Inflammatory macrophage treated with lipopolysaccharide for 4 hours (primary cell): ENCODE measurements around the gene CMTM7.
A peak's percentile ranks its signal among the peaks of the same experiment; 100 is the strongest.
"Not testable (repeated sequence)": the region's sequence is repeated elsewhere in the genome, so short reads cannot be mapped to it uniquely, and the experiment has no call there.

ENCODE experiments used
- DNase-seq: peaks from one replicate; pipeline ENCODE4 v3.0.0-alpha.2; 2020

Gene CMTM7

DNA sequence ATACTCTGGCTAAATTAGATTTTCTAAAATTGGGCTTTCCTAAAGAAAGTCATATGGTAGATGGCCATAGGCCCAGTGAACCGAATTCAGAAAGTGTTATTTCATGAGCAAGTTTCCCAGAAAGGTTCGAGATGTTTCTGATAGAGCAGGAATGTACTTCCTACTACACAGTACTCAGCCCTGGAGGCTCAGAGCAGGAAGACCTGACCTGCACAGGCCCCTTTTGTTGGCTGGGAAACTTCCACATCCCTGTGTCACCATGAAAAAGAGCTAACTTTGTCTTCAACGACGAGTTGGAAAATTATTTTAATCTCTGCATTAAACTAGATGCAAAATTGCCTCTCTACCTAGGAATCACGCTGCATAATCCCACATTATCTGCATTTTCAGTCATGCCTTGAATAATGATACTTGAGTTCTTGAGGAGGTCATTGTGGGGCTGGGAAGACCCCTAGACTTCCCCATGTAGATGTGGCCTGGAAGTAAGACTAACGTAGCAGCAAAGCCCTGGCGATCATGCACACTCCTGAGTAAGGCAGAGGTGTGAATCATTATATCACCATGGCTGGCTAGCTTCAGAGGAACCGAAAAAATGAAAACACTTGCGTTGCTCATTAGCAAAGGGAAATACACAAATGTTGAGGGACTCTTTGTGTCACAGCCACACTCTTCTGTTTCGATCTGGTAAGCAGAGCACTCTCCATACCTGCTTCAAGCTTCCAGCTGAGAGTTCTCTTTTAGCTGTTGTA lies 47.1 kb downstream of the CMTM7 start:
- no peak for DNase-seq

DNA sequence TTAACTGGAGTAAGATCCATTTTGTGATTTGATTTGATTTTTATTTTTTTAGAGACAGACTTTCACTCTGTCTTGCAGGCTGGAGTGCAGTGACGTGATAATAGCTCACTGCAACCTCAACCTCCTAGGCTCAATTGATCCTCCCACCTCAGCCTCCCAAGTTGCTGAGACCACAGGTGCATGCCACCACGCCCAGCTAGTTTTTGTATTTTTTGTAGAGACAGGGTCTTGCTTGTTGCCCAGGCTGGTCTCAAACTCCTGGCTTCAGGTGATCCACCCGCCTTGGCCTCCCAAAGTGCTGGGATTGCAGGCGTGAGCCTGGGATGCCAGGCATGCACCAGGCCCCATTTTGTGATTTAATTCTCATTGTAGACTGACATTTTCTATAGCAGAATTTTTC lies 47.8 kb downstream of the CMTM7 start:
- not testable (repeated sequence) for DNase-seq

DNA sequence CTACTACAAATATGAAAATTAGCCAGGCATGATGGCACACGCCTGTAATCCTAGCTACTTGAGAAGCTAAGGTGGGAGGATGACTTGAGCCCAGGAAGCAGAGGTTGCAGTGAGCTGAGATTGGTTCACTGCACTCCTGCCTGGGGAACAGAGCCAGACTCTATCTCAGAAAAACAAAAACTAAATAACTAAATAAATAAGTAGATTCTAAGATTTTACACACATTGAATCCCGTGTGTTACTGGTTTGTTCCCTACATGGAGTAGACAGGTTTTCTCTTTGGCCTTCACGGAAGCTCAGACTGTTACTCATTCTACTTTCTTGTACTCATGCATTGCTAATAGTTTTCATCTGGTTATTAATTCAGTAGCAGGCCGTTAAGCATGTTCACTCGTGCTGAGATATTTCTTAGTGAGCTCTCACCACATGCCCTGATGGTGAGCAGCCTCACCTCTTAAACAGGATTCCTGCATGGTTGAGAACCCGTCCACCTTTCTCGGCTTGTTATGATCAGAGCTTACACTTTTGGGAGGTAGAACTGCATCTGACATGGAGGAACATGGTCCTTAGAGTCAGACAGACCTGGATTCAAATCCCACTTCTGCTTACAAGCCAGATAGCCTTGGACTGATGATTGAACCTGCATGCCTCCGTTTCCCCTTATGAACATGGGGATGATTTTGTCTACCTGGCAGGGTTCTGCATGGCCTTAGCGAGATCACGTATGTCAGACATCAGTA lies 49.1 kb downstream of the CMTM7 start:
- DNase-seq = no peak

DNA sequence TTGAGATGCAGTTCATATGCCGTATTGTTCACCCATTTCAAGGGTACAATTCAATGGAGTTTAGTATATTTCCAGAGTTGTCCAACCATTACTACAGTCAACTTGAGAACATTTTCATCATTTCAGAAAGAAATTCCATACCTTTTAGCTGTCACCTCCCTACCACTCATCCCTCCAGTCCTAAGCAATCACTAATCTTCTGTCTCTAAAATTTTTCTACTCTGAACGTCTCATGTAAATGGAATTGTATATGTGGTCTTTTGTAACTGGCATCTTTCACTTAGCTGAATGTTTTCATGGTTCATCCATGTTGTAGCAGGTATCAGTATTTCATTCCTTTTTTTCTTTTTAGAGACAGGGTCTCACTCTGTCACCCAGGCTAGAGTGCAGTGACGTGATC lies 51.1 kb downstream of the CMTM7 start:
- no peak for DNase-seq

DNA sequence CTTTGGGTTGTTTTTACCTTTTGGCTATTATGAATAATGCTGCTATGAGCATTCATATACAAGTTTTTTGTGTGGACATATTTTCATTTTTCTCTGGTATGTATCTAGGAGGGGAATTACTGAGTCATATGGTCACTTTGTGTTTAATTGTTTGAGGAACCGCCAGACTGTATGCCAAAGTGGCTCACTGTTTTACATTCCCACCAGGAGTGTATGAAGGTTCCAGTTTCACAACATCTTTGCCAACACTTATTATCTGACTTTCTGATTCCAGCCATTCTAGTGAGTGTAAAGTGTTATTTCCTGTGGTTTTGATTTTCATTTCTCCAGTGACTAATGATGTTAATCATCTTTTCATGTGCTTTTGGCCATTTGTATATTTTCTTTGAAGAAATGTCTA lies 51.8 kb downstream of the CMTM7 start:
- peak; percentile 80 for DNase-seq

DNA sequence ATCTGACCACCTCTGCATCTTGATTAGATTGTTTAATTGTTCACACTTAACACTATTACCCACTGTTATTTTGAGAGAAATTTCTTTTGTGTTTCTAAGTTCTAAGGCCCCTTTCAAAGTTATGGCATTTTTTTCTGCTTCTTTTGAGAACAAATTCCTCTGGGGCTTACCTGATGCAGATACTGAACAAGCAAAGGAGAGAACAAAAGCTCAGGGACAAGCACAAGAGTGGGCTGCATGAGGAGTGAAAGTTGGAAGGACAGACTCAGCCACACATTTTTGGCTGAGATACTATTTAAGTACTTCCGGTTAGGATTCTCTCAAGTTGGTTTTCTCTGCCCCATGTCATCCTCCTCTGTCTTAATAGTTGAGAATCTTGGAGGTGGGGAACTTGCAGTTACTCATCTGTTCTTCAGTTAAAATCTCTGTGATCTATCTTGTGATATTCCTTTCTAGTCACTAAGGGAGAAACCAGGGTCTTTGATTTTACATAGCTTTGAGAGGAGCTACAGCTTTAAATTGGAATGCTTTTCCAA lies 56.3 kb downstream of the CMTM7 start:
- DNase-seq = no peak

DNA sequence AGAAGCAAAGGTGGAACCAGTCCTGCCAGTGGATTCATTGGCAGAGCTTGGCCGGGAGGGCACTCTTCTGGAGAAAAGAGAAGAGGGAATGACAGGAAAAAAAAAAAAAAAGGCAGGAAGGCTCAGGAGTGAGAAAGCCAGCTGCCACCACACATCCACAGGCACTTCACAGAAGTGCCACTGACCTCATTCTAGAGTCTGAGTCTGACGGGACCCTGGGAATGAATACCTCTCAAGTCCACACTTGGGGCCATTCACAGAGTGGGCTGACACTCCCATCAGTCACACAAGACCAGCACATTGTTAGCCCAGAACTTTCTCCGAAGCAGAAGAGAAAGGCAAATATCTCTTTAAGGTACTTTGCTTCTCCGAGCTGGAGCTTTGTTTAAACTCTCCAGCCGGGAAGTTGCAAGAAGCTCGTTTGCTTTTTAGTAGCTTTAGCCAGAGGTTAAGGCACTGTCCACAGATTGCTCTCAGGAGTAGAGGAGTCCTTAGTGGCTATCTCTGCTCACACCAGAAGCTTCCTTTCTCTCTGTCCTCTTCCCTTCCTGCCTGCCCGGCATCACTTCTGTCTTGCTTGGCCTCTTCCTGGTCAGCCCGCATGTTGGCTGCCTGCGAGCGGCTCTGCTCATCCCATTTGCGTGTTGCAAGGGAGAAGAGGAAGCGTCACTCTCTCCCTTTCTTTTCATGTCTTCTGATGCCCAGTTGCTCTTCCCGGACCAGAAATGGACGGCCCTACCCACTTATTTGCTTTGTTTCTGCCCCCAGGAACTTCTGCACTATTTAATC lies 57.2 kb downstream of the CMTM7 start:
- DNase-seq = peak; percentile 60

DNA sequence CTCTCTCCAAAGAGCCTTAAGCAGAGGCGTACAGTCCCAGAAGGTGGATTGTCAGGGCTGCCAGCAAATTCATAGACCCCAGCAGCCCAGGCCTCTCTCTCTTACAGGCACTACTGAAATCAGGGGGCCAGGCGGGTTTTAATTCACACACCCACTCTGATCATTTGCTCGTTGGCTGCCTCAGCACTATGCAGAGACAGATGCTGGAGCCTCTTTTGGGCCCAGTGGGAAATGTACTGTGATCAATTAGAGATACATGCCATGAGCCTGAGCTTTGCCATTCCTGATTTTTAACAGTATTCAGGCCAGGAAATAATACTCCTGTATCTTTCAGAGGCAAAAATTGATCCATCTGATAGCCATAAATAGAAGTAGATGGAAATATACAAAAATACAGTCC lies 58.0 kb downstream of the CMTM7 start:
- DNase-seq = no peak

DNA sequence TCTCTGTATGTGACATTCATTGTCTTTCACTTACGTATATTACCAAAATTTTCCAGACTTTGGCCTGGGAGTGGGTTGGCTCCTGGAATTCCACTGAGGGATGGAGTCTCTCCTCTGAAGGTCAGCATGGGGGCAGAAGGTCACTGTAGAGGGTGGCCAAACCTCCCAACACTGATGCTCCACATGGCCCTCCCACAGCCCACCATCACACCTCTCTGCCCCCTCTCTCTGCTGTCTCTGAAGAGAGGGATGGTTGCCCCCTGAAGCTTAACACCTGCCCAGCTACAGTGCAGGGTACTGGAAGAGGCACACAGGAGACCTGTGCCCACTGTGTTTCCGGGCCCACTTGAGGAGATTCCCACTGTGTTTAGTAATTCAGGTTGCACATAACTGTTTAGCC lies 58.8 kb downstream of the CMTM7 start:
- no peak for DNase-seq

DNA sequence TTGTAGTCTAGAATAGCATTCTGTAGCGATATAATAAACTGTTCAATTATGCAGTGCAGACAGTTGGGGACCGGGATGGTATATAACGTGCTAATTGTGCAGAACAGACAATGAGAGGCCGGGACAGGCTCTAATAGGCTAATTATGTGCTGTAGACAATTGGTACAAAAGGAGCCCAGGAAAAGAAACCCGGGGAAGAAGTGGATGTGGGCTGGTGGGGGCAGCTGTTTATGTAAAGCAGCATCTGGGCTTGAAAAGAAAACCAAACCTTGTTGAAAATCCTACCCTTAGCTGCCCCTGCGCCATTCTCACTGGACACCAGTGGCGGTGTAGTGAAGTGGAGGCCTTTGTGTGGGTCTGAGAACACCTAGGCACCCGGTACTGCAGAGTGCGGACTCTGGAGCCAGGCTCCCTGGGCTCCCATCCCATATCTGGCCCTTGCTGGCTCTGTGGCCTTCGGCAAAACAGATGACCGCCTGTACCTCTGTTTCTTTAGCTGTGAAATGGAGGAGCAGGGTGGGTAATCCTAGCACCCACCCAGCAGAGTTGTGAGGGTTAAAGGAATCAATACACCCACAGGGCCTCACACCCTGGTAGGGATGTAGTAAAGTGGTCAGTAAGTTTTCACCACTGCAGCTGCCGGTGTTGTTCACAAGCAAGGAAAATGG lies 59.5 kb downstream of the CMTM7 start:
- no peak for DNase-seq

DNA sequence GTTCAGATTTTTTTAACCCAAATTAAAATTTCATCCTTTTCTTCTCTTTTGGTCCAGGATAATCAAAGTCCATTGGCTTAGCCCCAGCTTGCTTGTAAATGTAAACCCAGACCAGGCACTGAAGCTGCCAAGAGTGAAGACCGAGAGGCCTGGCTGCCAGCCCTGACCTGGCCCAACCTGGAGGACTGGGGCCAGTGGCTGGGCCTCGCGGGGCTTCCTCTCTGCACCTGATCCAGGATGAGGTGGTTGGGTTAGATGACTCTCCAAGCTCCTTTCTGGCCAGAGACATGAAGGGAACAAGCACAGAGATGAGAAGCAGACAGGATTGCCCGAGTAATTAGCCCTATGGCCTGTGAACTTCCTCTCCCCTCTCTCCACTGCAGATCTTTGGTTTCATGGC lies 60.4 kb downstream of the CMTM7 start:
- DNase-seq = no peak

DNA sequence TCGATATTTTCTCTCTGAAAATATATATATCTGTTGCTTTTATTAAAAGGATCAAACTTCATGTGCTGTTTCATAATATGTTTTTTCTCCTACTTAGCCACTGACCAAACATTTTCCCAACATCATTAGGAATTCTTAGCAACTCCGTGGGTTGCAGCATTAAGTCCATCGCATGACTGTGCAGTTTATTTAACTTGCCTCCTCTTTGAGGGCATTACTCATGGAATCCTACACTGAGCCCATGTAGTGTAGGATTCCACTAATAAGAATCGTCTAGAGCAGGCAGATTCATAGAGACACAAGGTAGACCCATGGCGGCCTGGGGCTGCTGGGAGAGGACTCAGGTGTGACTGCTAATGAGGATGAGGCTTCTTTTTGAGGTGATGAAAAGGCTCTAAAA lies 61.7 kb downstream of the CMTM7 start:
- DNase-seq = no peak

DNA sequence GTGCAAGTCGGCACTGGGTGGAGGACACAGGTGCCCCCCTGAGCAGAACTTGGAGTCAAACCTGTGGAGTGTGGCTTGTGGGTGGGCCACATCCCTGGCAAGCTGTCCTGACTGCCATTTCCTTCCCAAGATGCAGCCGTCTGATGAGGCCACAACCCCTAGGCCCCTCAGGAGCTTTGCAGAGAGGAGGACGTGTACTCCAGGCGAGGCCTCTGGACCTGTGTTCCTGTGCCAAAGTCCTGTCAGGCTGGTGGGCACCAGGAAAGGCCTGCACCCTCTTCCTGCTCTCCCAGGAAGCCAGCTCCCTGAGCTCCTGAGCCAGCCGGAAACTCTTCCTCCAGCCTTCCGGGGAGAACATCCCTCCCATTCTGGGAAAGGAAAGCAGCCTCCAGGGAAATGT lies 62.5 kb downstream of the CMTM7 start:
- no peak for DNase-seq

DNA sequence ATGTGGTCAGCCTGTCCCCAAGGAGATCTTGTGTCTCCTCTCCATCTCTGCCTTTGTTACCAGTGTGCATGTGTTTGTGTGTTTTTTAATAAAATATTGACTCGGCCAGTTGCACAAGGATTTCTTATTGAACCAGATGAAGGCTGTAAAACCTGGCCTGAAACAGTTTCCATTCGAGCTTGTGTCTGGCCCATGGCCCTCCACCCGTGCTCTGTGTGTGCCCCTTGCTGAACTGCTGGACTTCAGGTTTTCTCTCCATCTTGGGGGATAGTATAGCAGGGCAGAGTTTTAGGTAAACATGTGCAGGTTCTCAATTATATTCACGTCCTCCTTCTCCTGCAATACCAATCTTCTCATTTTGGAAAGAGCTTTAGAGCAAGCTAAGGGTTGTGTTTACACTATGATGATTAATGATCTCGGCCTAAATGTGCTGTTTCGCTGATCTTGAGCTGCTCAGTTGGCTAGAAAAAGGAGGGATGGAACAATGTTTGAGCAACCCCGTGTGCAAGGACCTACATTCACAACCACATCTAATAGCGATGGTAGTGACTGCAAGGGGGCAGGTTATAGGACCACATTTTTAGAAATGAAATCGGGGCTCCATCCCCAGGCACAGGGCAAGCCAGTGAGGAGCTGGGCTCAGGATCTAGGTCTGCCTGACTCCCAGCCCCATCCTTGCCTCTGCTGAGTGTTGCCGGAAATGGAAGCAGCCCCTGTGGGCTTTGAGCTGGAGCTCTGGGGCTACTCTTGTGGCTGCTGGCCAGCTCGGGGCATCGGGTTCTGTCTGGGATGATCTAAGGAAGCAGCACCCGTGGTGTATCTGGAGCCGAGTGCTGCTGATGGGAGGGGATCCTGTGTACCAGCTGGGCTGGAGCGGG lies 63.3 kb downstream of the CMTM7 start:
- DNase-seq = no peak

DNA sequence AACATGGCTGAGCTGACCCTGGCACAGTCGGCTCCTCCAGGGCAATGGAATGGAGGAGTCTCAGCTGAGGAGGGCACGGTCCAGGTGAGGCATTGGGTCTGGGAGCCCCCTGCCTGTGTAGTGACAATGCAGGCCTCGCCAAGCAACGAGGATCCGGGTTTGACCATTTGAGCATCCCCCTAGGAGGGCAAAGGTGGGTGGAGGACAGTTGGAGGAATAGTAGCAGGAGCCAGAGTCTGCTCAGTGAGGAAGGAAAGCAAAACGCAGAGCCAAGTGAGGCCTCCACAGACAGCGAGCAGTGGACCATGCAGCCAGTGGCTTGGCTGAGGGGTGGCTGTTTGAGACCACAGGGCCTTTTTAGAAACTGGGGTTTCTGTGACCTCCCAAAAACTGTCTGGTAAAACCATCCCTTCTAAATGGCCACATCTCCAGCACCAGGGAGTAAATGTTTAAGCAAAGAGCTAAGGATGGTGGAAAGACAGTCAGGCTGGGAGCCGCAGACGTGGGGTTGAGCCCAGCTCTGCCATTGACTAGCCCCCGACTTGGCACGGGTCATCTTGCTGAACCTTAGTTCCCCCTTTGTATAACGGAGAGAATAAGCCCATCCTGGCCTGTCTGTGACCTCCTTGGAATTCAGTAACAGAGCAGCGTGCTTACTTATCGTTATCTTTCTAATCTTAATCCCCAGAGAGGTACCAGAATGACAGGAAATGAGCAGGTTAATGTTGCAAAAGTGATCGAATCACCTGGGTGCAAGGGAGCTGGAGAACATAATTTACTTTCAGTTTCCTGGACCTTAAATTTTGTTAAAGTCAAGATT lies 64.2 kb downstream of the CMTM7 start:
- no peak for DNase-seq

DNA sequence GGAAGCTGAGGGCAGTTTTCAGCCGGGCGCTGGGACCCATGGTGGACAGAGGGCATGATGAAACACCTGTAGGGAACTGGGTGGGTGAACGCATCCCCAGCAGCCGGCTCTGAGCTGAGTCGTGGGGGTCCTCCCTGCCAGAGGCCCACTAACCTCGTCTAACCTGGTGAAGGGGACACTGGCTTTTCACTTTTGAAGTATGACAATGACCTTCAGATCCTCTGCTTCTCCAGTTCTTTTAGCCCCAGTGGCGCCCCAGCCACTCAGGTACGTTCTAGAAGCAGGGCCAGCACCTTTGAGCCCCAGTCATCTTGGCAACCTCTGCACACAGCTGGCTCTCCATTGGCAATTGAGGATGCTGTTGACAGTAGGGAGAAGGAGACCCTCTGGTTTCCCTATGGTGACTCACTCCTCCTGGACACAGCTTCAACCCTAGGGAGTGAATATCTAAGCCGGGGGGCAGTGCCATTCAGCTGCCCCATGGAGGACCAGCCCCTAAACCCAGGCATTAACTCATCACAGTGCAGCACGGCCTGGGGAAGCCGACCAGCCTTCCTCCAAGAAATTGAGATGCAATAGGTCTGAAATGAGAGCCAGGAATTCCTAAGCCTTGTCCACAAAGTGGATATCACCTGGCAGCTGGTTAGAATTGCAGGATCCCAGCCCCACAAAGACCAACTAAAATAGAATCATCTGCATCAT lies 64.9 kb downstream of the CMTM7 start:
- no peak for DNase-seq

DNA sequence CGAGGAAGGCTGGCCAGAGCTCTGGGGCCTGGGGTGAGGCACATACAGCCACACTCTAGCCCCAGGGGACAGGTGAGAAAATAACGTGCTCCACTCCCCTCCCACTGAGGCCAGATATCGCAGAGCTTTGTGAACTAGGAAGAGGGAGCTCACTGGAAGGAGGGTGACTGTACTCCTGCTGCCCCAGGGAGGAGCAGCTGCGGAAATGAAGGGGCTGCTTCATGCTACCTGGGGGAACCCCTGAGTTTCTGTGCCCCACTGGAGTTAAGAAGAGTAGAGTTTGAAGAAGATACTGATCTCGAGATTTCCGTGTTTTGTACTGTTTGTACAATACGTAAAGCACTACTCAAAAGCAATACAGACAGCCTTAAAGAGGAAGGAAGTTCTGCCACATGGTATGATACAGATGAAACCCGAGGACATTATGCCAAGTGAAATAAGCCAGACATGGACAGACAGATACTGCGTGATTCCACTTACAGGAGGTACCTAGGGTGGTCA lies 66.4 kb downstream of the CMTM7 start:
- peak; percentile 54 for DNase-seq

DNA sequence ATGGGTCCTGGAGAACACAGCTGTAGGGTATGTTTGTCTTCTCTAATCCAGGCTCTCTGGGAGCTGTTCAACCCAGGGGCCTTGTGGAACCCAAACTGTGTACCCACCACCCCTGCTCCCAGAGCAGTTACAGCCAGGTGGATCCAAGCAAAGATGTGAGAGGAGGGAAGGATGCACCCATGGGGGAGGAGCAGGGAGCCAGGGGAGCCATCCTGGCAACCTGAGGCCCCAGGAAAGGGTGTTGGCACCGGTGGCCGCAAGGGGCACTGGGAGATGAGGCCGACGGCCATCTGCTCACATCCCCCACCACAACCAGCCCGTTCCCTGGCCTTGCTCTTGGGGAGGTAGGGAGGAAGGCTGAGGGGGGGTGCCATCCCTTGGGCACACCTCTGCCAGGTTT lies 67.8 kb downstream of the CMTM7 start:
- DNase-seq = no peak

DNA sequence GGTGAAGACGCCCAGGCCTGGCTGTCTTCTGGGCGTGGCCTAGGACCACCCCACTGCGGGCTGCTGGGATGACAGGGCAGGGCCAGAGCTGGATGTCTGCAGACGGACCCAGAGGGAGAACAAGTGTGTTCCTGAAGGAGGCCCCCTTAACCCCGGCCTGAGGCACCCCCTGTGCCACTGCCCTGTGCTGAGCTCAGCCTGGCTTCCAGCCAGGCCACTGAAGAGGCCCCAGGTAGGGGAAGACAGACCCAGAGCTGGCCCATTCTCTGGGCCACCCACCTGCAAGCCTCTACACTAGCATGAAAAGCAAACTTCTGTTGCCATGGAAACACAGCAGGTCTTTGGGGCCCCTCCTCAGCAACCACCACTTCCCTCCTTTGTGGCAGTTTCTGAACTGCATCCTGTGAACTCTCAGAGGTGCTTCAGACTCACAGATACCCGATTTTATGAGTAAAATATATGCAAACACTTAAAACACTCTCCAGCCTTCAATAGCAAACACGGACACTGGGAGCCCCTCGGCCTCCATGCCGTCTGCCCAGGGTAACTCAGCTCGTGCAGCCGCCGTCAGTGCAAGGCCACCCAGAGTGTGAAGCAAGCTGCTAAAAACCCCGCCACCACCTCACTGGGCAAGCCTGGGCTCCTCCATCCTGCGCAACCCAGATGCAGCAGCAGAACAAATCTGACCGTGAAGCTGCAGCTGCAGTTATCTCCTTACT lies 68.5 kb downstream of the CMTM7 start:
- no peak for DNase-seq
